ENCODE measurements around the gene ETV2. TPM values are rescaled to one million over a fixed set of nuclear protein-coding genes. Genes with fewer than 3 reads are reported as not detected.

ETV2 gene
- polyA plus RNA-seq, 1 of the 3 experiments (the other 2 are of a cell fraction) = 1.6 TPM

DNA sequence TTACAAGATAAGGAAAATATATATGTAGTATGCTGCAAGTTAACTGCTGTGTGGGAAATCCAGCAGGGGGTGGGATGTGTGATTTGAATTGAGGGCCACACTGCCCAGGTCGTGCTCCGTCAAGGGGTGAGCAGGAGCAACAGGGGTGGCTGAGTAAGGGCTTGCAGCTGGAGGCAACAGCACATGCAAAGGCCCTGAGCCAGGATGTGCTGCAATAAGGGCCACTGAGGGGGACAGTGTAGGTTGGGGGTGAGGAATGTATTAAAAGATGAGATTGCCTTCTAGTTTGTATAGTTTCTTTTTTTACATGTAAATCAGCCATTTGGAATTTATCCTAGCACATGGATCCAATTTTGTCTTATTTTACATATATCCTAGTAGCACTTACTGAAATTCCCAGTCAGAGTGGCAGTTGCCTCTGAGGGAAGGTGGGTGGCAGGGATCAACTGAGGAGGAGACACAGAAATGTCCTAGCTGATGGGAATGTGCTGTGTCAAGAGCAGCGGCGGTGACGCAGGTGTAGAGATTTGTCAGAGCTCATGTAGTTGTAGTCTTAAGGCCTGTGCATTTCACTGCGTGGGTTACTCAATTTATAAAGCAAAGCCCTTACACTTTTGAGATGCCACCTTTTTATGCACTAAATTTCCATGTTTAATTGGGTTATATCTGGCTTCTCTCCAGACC is 18.1 kb upstream of the ETV2 start (continued):
- TF ChIP-seq, protein P1, sequence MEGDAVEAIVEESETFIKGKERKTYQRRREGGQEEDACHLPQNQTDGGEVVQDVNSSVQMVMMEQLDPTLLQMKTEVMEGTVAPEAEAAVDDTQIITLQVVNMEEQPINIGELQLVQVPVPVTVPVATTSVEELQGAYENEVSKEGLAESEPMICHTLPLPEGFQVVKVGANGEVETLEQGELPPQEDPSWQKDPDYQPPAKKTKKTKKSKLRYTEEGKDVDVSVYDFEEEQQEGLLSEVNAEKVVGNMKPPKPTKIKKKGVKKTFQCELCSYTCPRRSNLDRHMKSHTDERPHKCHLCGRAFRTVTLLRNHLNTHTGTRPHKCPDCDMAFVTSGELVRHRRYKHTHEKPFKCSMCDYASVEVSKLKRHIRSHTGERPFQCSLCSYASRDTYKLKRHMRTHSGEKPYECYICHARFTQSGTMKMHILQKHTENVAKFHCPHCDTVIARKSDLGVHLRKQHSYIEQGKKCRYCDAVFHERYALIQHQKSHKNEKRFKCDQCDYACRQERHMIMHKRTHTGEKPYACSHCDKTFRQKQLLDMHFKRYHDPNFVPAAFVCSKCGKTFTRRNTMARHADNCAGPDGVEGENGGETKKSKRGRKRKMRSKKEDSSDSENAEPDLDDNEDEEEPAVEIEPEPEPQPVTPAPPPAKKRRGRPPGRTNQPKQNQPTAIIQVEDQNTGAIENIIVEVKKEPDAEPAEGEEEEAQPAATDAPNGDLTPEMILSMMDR (IDR thresholded peaks at IDR 0.05) = no peak
- TF ChIP-seq, protein P2, sequence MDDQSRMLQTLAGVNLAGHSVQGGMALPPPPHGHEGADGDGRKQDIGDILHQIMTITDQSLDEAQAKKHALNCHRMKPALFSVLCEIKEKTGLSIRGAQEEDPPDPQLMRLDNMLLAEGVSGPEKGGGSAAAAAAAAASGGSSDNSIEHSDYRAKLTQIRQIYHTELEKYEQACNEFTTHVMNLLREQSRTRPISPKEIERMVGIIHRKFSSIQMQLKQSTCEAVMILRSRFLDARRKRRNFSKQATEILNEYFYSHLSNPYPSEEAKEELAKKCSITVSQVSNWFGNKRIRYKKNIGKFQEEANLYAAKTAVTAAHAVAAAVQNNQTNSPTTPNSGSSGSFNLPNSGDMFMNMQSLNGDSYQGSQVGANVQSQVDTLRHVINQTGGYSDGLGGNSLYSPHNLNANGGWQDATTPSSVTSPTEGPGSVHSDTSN (IDR thresholded peaks at IDR 0.05) = no peak
- TF ChIP-seq RAD21 (IDR thresholded peaks at IDR 0.05; ENCODE audit: low read length) = no peak
- TF ChIP-seq SMC3 (IDR thresholded peaks at IDR 0.05; ENCODE audit: low read depth, low read length) = no peak
- TF ChIP-seq USF1 (IDR thresholded peaks at IDR 0.05; ENCODE audit: borderline replicate concordance, low read depth) = no peak
- TF ChIP-seq NFIC (IDR thresholded peaks at IDR 0.05; ENCODE audit: borderline replicate concordance) = no peak
- no peak for TF ChIP-seq REST (IDR thresholded peaks at IDR 0.05; ENCODE audit: low read depth, low read length)
- TF ChIP-seq POLR2AphosphoS5 (IDR thresholded peaks at IDR 0.05; ENCODE audit: low read depth, low read length) = no peak
- TF ChIP-seq EZH2phosphoT487 (IDR thresholded peaks at IDR 0.05; ENCODE audit: borderline replicate concordance, low read depth) = no peak
- no peak for TF ChIP-seq FOXJ3 (CRISPR knock-in tag; IDR thresholded peaks at IDR 0.05)

DNA sequence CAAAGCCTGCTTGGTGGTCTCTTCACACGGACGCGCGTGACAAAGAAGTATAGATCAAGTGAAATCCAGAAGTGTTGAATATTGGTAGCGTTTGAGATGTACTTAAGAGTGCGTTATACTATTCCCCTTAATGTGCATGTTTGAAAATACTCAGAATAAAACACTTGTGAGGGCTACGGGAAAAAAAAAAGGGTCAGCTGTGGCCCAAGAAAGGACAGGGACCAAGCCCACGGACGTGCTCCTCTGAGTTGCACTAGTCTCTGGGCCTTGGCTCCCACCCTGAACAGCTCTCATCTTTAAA is 13.3 kb upstream of the ETV2 start:
- no peak for DNase-seq
- Histone ChIP-seq H3K9ac (peak overlapping the region; percentile 73), H3K36me3 (replicated peaks in 1 of 2; ENCODE audit: control insufficient read depth in 1 of 2, insufficient read depth in 2 of 2, low read length in 1 of 2) (peaks cover 21 to 22% of the 10 kb centered on the region in 2 experiments), H3K4me2 (peak overlapping the region; percentile 92), H2AFZ (ENCODE audit: low read depth) (peak overlapping the region; percentile 91), H4K20me1 (ENCODE audit: insufficient read depth) (no peaks in the 10 kb centered on the region), H3K27ac (ENCODE audit: low read depth in 2 of 2, low read length in 1 of 2) (peak overlapping the region; percentile 59 to 80), H3K4me1 (ENCODE audit: control insufficient read depth in 1 of 2, insufficient read depth in 2 of 2, low read depth in 1 of 2, low read length in 1 of 2) (peaks cover 0 to 12% of the 10 kb centered on the region in 2 experiments; a peak in 2 of 4 replicates), H3K9me2 (no peaks in the 10 kb centered on the region), H3K4me3 (ENCODE audit: low read depth in 2 of 2, low read length in 1 of 2) (peak overlapping the region; percentile 86 to 96), H3K79me2 (ENCODE audit: insufficient read depth) (peaks cover 17% of the 10 kb centered on the region), H3F3A (replicated peaks; ENCODE audit: insufficient read depth) (peaks cover 9% of the 10 kb centered on the region), H3K27me3 (ENCODE audit: insufficient read depth) (no peaks in the 10 kb centered on the region), H3K9me3 (no peaks in the 10 kb centered on the region)
- WGBS (ENCODE audit: low lambda C conversion rate) = 13% methylated on average over 9 of the region's 9 CpGs
- ChIA-PET POLR2A (interaction anchor here (0.6 to 1.0 kb wide), 2 partner anchors 12 to 14 kb away, joined by 3 to 5 read pairs; no protein-coding TSS in a partner anchor), CTCF (no interaction called here)
- TF ChIP-seq RFX5 (IDR thresholded peaks at IDR 0.05; ENCODE audit: low read length) (no peak), EZH2phosphoT487 (IDR thresholded peaks at IDR 0.05; ENCODE audit: borderline replicate concordance, low read depth) (no peak), TEAD4 (IDR thresholded peaks at IDR 0.05; ENCODE audit: borderline replicate concordance, insufficient read depth) (no peak), IRF3 (IDR thresholded peaks at IDR 0.05; ENCODE audit: low read depth, low read length) (no peak), GATA2 (CRISPR knock-in tag; IDR thresholded peaks at IDR 0.05) (no peak), NFIC (IDR thresholded peaks at IDR 0.05; ENCODE audit: borderline replicate concordance) (no peak)
- TF ChIP-seq, protein P3, sequence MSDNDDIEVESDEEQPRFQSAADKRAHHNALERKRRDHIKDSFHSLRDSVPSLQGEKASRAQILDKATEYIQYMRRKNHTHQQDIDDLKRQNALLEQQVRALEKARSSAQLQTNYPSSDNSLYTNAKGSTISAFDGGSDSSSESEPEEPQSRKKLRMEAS (IDR thresholded peaks at IDR 0.05; ENCODE audit: low read depth) = no peak

Measured in SK-N-SH (cell line).